ENCODE results near the gene SKAP2. TPM values are rescaled to one million over a fixed set of nuclear protein-coding genes. Genes with fewer than 3 reads are reported as not detected.

SKAP2 gene
- total RNA-seq, 4 donors from 2014 or later = 8.2 to 26.1 (median 11.8) TPM

- no peak for TF ChIP-seq POLR2A (IDR thresholded peaks at IDR 0.05)
- TF ChIP-seq CTCF (IDR thresholded peaks at IDR 0.05) = no peak
- intact Hi-C loops (cut with DNase I) = no loop called here
These were observed 81.9 kb downstream of the SKAP2 start for GRCh38 chr7:26782501-26782900.

GRCh38 chr7:26779978-26780595 is 84.3 kb downstream of the SKAP2 start:
- no peak for DNase-seq
- Histone ChIP-seq H3K4me1 (no peaks in the 10 kb centered on the region), H3K9me3 (no peaks in the 10 kb centered on the region), H3K27me3 (no peaks in the 10 kb centered on the region), H3K27ac (no peak overlapping the region), H3K4me3 (replicated peaks in 1 of 3) (no peak overlapping the region), H3K36me3 (no peaks in the 10 kb centered on the region)
- intact Hi-C loops (cut with DNase I) = no loop called here
- WGBS, 2 donors = 98 to 100% methylated on average over 1 of the region's 1 CpG
- TF ChIP-seq CTCF (IDR thresholded peaks at IDR 0.05) = no peak
- no peak for TF ChIP-seq POLR2A (IDR thresholded peaks at IDR 0.05)

More at GRCh38 chr7:26782501-26782900, 81.9 kb downstream of the SKAP2 start:
- 87 to 96% methylated on average over 2 of the region's 2 CpGs for WGBS, 2 donors
- H3K4me3 ChIP-seq (replicated peaks in 1 of 3) = no peak overlapping the region
- no peaks in the 10 kb centered on the region for H3K9me3 ChIP-seq
- H3K27me3 ChIP-seq = no peaks in the 10 kb centered on the region
- H3K36me3 ChIP-seq = no peaks in the 10 kb centered on the region
- H3K4me1 ChIP-seq = no peaks in the 10 kb centered on the region
- H3K27ac ChIP-seq = no peak overlapping the region
- DNase-seq = no peak

- no peak overlapping the region for H3K27ac ChIP-seq
- no peak overlapping the region for H3K4me3 ChIP-seq (replicated peaks in 1 of 3)
- no peaks in the 10 kb centered on the region for H3K36me3 ChIP-seq
- intact Hi-C loops (cut with DNase I) = no loop called here
- no peak for TF ChIP-seq POLR2A (IDR thresholded peaks at IDR 0.05)
- no peak for TF ChIP-seq CTCF (IDR thresholded peaks at IDR 0.05)
- no peaks in the 10 kb centered on the region for H3K27me3 ChIP-seq
- H3K9me3 ChIP-seq = no peaks in the 10 kb centered on the region
- no peaks in the 10 kb centered on the region for H3K4me1 ChIP-seq
- no peak for DNase-seq
These were observed 87.0 kb downstream of the SKAP2 start for GRCh38 chr7:26777385-26777784.

- no peaks in the 10 kb centered on the region for H3K27me3 ChIP-seq
- H3K27ac ChIP-seq = no peak overlapping the region
- 83 to 92% methylated on average over 1 of the region's 1 CpG for WGBS, 2 donors
- no peak for DNase-seq
- H3K4me3 ChIP-seq (replicated peaks in 1 of 3) = no peak overlapping the region
- H3K36me3 ChIP-seq = no peaks in the 10 kb centered on the region
- no peaks in the 10 kb centered on the region for H3K4me1 ChIP-seq
- TF ChIP-seq CTCF (IDR thresholded peaks at IDR 0.05) = no peak
- TF ChIP-seq POLR2A (IDR thresholded peaks at IDR 0.05) = no peak
- intact Hi-C loops (cut with DNase I) = no loop called here
- H3K9me3 ChIP-seq = no peaks in the 10 kb centered on the region
These were observed 103.9 kb downstream of the SKAP2 start for GRCh38 chr7:26760501-26760900.

- TF ChIP-seq POLR2A (IDR thresholded peaks at IDR 0.05) (no peak), CTCF (IDR thresholded peaks at IDR 0.05) (no peak)
These were observed 105.3 kb downstream of the SKAP2 start for GRCh38 chr7:26759108-26759507.

More at GRCh38 chr7:26759108-26759507, 105.3 kb downstream of the SKAP2 start:
- H3K9me3 ChIP-seq = no peaks in the 10 kb centered on the region
- DNase-seq = no peak
- no peaks in the 10 kb centered on the region for H3K4me1 ChIP-seq
- WGBS, 2 donors = 96 to 100% methylated on average over 2 of the region's 2 CpGs
- H3K4me3 ChIP-seq (replicated peaks in 1 of 3) = no peak overlapping the region
- H3K27ac ChIP-seq = no peak overlapping the region
- no peaks in the 10 kb centered on the region for H3K27me3 ChIP-seq
- intact Hi-C loops (cut with DNase I) = no loop called here
- no peaks in the 10 kb centered on the region for H3K36me3 ChIP-seq

All from thyroid gland (tissue), 4 donors.